ENCODE data around the gene NRDE2.

- TF ChIP-seq EGR1 (IDR thresholded peaks at IDR 0.05; ENCODE audit: low read depth in 2 of 2) (no peak), MAX (IDR thresholded peaks at IDR 0.05) (no peak), CTCF (IDR thresholded peaks at IDR 0.05; ENCODE audit: low read depth, low read length, missing input control) (no peak), GABPA (IDR thresholded peaks at IDR 0.05 in 1 of 2, conservative IDR thresholded peaks at IDR 0.05 in 1 of 2) (no peak), RXRA (IDR thresholded peaks at IDR 0.05) (no peak), REST (IDR thresholded peaks at IDR 0.05) (no peak), ZBTB33 (IDR thresholded peaks at IDR 0.05) (no peak), RAD21 (IDR thresholded peaks at IDR 0.05) (no peak), YY1 (IDR thresholded peaks at IDR 0.05) (no peak), ATF3 (IDR thresholded peaks at IDR 0.05) (no peak), JUND (IDR thresholded peaks at IDR 0.05) (no peak)
Observed at GRCh38 chr14:90342327-90342726, 10.6 kb upstream of the NRDE2 start.
